Sigmoid colon (tissue), 4 donors: ENCODE results near the gene SGTB.

ENCODE experiments used
- EP300 ChIP-seq, 4 donors: sonication (generic); formaldehyde crosslinking; IDR thresholded peaks; one replicate each; pipeline ENCODE4 v1.6.1; 2017; ENCODE audit warnings: antibody characterized with exemption in 4 of 4
- POLR2A ChIP-seq, 2 donors: fragments of 450-650 bp; IDR thresholded peaks; one replicate each; pipeline ENCODE4 v1.6.1; 2016; ENCODE audit warnings: antibody characterized with exemption in 2 of 2, mild to moderate bottlenecking in 2 of 2, moderate library complexity in 2 of 2
- POLR2AphosphoS5 ChIP-seq, 4 donors: sonication (generic); formaldehyde crosslinking; IDR thresholded peaks; one replicate each; pipeline ENCODE4 v1.6.1; 2017; ENCODE audit warnings: antibody characterized with exemption in 4 of 4
- TF ChIP-seq, protein P1 (sequence below), 4 experiments: fragments of 450-650 bp in 3 of 4; fragments of 200-600 bp in 1 of 4; IDR thresholded peaks; one replicate each; pipeline ENCODE4 v1.5.1; 2016 to 2019; ENCODE audit warnings: antibody characterized with exemption in 4 of 4, mild to moderate bottlenecking in 3 of 4, moderate library complexity in 2 of 4

DNA sequence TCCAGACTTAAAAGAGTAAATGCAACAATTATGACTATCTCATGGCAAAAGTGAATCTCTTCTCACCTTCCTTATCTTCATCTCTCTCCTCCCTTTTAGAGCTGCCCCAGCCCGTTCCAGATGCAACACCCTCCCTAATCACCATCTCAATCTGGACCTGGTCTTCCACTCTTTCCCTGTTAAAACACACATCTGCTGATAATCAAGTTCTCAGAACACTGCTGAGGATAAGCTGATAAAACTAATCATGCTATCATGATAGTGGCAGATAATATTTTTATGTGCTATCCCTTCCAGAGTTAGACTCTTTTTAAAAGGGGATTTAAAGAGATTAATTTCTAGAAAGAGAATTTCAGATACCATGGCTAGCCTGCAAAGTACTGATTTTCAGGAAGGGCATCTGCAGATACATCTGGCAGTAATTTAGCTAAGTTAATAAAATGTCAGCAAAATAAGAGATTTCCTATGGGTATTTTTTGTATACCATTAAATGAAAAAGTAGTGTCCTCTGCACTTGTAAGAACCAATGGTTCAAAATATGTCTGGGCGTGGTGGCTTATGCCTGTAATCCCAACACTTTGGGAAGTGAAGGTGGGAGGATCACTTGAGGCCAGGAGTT lies 17.2 kb downstream of the SGTB start:
- TF ChIP-seq, protein P1, sequence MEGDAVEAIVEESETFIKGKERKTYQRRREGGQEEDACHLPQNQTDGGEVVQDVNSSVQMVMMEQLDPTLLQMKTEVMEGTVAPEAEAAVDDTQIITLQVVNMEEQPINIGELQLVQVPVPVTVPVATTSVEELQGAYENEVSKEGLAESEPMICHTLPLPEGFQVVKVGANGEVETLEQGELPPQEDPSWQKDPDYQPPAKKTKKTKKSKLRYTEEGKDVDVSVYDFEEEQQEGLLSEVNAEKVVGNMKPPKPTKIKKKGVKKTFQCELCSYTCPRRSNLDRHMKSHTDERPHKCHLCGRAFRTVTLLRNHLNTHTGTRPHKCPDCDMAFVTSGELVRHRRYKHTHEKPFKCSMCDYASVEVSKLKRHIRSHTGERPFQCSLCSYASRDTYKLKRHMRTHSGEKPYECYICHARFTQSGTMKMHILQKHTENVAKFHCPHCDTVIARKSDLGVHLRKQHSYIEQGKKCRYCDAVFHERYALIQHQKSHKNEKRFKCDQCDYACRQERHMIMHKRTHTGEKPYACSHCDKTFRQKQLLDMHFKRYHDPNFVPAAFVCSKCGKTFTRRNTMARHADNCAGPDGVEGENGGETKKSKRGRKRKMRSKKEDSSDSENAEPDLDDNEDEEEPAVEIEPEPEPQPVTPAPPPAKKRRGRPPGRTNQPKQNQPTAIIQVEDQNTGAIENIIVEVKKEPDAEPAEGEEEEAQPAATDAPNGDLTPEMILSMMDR (IDR thresholded peaks at IDR 0.05): no peak
- TF ChIP-seq POLR2A (IDR thresholded peaks at IDR 0.05): no peak
- no peak for TF ChIP-seq EP300 (IDR thresholded peaks at IDR 0.05)
- no peak for TF ChIP-seq POLR2AphosphoS5 (IDR thresholded peaks at IDR 0.05)
